ENCODE results near the gene CASKIN1.

CASKIN1 gene

DNA sequence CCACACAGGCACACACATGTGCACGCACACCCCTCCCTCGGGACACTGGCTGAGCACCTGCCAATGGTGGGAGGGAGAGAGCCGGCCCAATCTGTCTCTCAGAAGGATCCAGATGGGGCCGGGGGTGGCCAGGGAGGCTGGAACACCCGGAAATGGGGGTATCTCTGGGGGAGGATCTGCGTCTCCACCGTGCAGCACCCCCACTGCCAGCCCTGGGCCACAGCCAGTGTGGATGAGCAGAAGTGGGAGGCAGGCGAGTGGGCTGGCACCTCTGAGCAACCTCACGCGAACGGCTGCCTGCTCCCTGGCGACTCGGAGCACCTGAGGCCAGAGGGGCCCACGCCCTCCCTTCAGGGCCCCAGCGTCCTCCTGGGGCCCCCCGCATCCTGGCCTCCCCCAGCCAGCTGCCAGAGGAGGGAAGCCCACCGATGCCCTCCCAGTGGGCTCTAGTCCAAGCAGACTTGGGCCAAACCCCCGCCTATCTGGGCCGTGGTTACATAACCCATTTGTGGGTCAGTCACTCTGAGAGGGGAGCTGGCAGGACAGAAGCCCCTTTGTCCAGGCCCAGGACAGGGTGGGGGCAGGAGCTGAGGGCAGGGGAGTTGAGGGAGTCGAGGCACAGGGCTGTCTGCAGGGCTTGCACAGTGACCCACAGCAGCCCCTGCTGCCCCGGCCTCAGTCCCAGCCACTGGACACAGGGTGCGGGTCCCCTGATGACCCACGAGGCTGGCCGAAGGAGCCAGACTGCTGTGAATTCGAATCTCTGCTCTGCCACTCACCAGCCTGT lies 5.6 kb downstream of the CASKIN1 start:
- no peak for DNase-seq

- no peak for DNase-seq
Measured at GRCh38 chr16:2190002-2190658, 6.3 kb downstream of the CASKIN1 start.

DNA sequence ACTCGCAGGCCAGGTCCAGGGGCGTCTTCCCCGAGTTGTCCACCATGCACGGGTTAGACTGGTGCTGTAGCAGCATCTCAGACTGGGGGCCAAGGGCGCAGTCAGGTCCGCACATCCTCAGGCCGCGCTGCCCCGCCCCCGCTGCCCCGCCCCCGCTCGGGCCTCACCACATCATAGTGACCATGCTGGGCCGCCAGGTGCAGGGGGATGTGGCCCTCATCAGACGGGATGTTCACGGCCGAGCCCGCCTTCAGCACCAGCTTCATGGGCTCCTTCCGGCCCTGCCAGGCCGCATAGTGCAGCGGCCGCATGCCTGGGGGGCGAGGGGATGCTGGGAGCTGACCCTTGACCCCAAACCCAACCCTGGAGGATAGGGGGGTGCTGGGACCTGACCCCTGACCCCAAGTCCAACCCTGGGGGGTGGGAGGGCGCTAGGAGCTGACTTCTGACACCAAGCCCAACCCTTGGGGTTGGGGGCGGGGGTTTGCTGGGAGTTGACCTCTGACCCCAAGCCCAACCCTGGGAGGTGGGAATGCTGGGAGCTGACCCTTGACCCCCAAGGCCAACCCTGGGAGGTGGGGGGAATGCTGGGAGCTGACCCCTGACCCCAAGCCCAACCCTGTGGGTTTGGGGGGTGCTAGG lies 7.0 kb downstream of the CASKIN1 start:
- no peak for DNase-seq

DNA sequence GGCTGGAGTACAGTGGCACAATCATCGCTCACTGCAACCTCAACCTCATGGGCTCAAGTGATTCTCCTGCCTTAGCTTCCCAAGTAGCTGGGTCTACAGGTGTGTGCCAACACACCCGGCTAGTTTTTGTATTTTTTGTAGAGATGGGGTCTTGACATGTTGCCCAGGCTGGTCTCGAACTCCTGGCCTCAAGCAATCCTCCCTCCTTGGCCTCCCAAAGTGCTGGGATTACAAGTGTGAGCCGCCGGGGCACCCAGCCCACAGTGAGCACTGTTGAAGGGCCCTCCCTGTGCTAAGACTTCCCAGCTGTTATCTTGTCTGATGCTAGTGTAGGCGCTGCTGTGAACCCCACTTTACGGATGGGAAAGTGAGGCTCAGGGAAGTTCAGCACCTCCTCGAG lies 8.0 kb downstream of the CASKIN1 start:
- no peak for DNase-seq

DNA sequence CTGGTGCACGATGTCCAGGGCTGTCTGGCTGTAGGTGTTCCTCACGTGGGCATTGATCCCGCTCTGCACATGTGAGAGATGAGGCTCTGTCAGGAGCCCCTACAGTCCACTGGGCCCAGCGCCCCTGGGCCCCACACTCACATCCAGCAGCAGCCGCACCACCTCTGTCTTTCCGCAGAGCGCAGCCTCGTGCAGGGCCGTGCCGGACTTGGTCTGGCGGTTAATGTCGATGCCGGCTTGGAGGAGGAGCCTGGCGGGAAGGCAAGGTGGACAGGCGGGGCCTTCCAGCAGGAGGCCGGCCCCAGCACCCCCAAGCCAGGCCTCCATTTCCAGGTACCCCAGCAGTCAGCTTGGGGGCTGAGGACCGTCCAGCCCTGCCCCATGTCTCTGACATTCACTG lies 9.2 kb downstream of the CASKIN1 start:
- no peak for DNase-seq

DNA sequence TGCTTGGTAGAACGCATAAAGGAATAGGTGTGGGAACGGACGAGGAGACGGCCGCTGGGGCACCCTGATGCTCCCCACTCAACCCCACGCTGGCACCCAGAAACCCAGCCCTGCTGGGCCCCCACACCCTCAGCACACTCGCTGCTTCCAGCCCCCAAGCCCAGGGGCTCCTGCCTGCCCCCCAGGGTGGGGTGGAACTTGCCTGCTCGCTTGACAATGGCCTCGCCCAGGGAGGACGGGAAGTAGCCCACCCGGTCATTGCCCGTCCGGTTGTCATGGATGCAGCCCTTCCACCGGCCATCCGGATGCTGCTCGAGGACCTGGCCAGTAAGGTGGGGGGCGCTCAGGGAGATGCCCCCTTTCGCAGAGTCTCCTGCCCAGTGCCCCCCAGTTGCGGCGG lies 9.9 kb downstream of the CASKIN1 start:
- no peak for DNase-seq

DNA sequence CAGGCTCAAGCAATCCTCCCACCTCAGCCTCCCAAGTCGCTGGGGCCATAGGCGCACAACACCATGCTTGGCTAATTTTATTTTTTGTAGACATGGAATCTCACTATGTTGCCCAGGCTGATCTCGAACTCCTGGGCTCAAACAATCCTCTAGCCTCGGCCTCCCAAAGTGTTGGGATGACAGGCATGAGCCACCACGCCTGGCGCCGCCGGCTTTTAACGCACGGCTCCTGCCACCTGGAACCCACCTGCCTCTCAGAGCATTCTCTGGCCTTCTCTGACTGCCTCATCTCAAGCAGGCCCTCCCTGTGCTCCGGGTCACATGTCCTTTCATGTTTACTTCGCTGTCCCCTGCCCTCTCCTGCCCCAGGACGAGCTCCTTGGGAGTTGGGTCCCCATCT lies 10.3 kb downstream of the CASKIN1 start:
- no peak for DNase-seq

DNA sequence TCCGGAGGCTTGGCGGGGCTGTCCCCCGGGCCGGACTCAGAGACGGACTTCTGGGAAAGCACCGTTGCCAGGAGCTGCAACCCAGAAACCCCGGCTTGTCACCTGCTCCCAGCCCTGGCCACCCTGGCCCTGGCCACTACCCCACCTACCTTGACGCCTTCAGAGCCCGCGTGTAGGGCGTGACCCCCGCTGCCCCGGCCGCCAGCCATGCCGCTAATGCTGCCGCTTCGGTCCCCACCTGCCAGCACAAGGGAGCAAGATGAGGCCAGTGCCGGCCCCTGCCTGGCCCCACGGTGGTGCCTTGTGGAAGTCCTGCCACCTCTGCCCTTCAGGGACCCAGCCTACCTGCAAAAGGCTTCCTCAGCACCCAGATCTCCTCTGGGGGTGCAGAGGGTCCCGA lies 11.4 kb downstream of the CASKIN1 start:
- no peak for DNase-seq

GRCh38 chr16:2184346-2184745 lies 12.1 kb downstream of the CASKIN1 start:
- DNase-seq = no peak

- DNase-seq = no peak
Measured at GRCh38 chr16:2183671-2184070, 12.7 kb downstream of the CASKIN1 start.

DNA sequence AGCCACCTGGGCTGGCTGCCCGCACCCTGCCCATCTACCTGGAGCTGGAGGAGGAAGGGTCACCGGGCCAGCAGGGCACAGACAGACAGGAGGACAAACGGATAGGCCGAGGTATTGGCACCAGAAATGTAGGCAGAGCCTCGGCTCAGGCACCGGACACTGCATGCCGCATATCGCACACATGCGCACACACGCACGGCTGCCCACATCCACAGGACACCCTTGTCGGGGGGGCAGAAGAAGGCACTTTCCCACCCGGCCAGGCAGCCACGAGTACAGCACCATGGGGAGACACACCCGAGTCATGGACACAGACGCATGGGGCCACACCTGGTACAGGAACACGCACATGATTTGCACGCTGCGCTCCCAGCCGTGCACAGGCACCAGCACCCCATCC lies 14.5 kb downstream of the CASKIN1 start:
- DNase-seq = no peak

DNA sequence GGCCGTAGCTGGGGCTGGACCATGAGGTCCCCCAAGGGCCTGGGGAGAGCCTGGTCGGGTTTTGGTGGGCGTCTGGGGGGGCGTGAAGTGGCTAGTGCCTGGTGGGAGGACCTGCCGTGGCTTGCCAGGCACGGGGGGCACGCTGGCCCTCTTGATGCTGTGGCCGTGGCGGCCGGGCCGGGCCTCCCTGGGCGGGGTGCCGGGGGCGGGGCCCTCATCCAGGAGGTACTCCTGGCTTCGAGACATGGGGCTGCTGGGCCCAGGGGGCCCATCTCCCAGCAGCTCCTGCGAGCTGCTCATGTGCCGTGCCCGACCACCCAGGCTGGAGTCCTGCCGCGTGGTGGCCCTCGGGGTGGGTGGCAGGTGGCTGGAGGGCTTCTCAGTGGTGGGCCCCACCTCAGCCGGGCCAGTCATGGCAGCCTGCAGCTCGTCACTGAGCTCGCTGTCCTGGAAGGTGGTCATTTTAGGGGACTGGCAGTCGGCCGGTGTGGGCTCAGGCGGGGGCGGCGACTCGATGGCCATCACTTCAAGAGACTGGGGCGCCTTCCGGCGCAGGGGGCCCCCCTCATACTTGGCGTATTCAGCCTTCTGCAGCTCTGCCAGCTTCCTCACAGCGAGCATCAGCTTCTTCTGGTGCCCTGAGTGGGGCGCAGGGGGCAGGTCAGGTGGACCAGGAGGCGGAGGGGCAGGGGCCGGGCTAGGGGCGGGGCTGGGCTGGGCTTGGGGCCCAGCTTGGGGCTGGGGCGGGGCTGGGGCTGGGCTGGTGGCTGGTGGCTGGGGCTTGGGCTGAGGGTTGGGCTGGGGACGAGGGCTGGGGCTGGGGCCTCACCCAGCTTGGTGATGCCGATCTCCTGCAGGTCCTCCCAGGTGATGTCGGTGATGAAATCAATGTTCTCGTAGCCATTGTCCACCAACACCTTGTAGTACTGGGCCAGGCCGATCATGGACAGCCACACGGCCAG lies 15.2 kb downstream of the CASKIN1 start:
- DNase-seq = no peak

GRCh38 chr16:2180461-2180860 lies 15.9 kb downstream of the CASKIN1 start:
- no peak for DNase-seq

DNA sequence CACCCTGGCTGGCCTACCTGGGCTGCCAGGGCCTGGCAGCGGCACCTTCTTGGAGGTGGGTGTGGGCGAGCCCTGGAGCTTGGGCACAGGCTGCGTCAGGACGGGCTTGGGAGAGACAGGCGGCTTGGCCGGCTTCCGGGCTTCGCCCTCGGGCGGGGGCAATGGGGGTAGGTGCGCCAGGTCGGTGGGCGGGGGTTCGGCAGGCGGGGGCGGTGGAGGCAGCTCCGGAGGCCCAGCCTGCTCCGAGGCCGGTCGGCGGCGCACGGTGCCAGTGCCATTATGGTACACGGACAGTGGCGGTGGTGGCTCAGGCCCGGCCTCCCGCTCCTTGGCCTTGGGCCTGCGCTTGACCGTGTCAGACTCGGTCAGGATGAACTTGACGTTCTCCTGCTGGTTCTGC lies 16.8 kb downstream of the CASKIN1 start:
- DNase-seq = no peak

DNA sequence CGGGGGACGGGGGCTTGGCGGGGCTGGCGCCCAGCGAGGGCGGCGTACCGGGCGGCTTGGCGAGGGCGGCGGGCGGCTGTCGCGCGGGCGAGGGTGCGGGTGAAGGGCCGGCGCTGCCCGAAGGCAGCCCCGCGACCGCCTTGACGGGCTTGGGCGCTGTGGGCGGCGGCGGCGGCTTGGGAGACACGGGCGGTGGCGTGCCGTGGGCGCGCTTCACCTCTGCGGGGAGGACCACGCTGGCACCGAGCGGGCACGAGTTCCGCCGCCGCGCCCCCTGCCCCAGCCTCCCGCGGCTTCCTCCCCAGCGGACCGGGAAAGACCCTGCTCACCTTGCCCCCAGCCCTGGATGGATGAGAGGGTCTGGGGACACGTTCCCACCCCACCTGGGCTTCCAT lies 17.3 kb downstream of the CASKIN1 start:
- no peak for DNase-seq

DNA sequence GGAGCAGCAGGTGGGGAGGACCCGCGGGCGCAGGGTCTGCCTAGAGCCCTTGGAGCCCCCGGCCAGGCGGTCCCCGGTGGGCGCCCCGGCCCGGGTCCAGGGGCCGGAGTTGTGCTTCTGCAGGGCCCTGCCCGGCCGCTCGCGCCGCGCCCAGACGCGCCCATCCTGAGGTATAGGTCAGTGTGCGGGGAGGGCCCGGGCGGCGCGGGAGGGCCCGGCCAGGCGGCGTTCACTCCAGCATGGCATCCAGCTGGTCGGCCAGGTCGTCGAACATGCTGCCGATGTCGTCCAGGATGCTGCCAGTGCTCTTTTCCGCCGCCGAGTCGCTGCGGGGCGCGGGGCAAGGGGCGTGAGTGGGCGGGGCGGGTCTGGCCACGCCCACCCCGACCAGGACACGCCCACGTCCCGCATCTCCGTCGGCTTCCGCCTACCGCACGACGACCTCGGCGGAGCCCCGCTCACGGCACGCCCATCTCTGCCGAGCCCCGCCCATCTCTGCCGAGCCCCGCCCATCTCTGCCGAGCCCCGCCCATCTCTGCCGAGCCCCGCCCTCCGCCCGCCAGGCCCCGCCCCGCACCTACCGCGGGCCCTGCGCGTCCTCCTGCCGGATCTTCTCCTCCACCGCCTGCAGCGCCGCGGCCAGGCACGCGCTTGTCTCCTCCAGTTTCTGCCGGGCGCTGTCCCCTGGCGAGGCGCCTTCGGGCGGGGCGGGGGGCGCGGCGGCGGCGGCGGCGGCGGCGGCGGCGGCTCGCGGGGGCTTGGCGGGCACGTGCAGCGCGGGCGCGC lies 17.9 kb downstream of the CASKIN1 start:
- DNase-seq = no peak

DNA sequence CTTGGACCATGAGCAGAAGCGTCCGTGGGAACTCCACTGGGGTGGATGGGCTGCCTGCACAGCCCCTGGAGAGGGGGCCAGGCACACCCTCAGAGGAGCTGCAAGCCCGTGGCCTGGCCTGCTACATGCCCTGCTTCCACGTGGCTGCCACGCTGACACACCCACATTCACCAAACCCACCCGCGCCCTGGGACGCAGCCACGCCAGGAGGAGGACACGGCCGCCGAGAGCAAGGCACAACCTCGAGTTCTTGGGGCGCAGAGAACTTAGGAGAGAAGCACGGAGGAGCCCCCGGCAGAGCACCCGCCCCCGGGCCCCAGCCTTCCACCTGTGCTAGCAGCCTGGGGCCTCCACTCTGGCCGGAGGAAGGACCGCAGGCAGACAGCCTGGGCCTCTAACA lies 18.8 kb downstream of the CASKIN1 start:
- no peak for DNase-seq

DNA sequence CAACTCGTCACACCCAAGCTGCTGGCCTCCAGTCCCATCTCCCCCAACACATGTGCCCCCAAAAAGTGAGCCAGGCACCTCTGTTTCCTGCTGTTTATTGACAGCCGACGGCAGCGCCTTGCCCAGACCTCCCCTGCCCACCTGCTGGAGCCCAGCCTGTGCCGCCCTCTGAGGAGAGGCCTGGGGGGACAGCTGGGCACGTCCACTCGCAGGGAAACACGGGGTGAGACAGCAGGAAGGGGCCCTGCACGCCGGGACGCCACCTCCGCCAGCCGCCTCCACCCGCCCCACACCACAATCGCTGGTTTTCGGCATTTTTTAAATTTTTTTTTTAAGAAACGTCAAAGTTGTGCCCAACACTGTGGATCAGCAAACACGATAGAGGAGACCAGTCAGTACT lies 19.3 kb downstream of the CASKIN1 start:
- no peak for DNase-seq

- DNase-seq = no peak
Measured at GRCh38 chr16:2176047-2176446, 20.4 kb downstream of the CASKIN1 start.

DNA sequence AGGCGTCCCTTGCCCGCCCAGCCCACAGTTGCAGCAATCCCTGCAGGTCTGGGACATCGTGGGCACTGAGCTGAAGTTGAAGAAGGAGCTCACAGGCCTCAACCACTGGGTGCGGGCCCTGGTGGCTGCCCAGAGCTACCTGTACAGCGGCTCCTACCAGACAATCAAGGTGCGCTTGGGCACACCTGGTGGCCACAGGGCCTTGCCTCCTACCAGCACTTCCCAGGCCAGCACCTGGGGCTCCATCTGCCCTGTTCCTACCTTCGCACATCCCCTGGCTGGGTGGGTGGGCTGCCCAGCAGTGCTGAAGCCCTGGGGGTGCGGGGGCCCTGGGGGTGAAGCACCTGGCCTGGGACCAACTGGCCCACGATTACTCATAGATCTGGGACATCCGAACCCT lies 21.0 kb downstream of the CASKIN1 start:
- DNase-seq = no peak

GRCh38 chr16:2174396-2175131 lies 21.8 kb downstream of the CASKIN1 start:
- DNase-seq = no peak

DNA sequence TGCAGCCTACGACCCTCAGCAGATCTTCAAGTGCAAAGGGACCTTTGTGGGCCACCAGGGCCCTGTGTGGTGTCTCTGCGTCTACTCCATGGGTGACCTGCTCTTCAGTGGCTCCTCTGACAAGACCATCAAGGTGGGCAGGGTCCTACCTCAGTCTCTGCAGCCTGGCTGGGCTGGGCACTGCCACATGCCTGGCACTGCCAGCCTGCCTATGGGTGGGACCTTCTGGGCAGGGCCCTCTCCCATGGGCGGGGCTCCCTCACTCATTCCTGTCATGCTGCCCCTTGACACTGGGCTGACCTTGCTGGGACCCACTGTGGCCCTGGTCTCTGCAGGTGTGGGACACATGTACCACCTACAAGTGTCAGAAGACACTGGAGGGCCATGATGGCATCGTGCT lies 22.5 kb downstream of the CASKIN1 start:
- no peak for DNase-seq
